ENCODE results near the gene ZNF559.

GRCh38 chr19:9352505-9352904, 28.5 kb downstream of the ZNF559 start:
- TF ChIP-seq CTCF (IDR thresholded peaks at IDR 0.05; ENCODE audit: insufficient read depth, low read depth, low read length) (no peak), EZH2 (IDR thresholded peaks at IDR 0.05; ENCODE audit: insufficient read depth, low read length) (no peak)
